ENCODE data around the gene F8A2.
"Not testable (repeated sequence)": the region's sequence is repeated elsewhere in the genome, so short reads cannot be mapped to it uniquely, and the experiment has no call there.

DNA sequence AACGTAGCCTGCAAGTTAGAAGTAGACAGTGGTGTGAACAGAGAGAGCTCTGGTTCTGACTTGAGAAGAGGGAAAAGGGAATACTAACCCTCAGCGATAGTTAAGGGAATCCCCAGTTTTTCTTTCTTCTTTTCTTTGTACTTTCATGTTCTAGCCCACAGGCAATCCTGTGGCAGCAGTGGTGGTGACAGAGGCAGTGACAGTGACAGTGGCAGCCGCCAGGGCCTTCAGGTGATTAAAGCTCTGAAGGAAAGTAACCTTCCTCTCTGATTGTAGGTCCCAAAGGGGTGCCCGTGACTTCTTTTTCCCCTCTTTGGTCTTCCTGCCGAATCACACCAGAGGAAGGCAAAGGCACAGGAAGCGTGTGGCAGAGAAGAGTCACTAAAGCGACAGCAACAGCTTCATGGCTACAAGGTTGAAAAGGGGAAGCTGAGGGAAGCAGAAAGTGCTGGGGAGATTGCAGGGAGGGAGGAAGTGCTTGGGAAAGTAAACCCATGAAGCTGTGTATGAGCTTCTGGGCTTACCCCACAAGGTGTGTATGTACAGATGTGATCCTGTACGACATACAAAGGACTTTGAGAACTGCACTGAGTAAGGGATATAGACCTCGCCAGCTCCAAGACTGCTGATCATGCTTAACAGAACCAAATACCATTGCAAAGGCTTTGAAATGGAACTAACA, 8.0 kb upstream of the F8A2 start:
- not testable (repeated sequence) for TF ChIP-seq EZH2 (IDR thresholded peaks at IDR 0.05; ENCODE audit: insufficient read depth, poor library complexity, severe bottlenecking); EZH2phosphoT487 (IDR thresholded peaks at IDR 0.05; ENCODE audit: insufficient read depth, low read depth)

All from GM23248 (cell line).